HL-60/S4 treated with retinoic acid at 250 ng/mL for 4 days and 3 days (cell line): ENCODE measurements around the gene CLSTN1.

Experiments used
- in situ Hi-C: fragments of 300-500 bp; cut with MboI; formaldehyde crosslinking; loops from 2 replicates; pipeline ENCODE4 v1.7.0; 2022; ENCODE audit warnings: low sequenced_read_pairs

Gene CLSTN1

GRCh38 chr1:9852410-9853248 lies 28.9 kb upstream of the CLSTN1 start:
- in situ Hi-C loops, result loop anchor here (25.0 kb wide), 1 partner anchor 240 kb away; no protein-coding TSS in a partner anchor

GRCh38 chr1:9852004-9852403 lies 28.2 kb upstream of the CLSTN1 start:
- in situ Hi-C loops, result loop anchor here (25.0 kb wide), 1 partner anchor 240 kb away; no protein-coding TSS in a partner anchor

GRCh38 chr1:9850442-9851162 lies 26.8 kb upstream of the CLSTN1 start:
- in situ Hi-C loops, result loop anchor here (25.0 kb wide), 1 partner anchor 238 kb away; no protein-coding TSS in a partner anchor

GRCh38 chr1:9849691-9850441 lies 26.1 kb upstream of the CLSTN1 start:
- in situ Hi-C loops, result loop anchor here (25.0 kb wide), 1 partner anchor 238 kb away; no protein-coding TSS in a partner anchor

GRCh38 chr1:9848022-9848421 lies 24.3 kb upstream of the CLSTN1 start:
- in situ Hi-C loops, result no loop called here

GRCh38 chr1:9847269-9847668 lies 23.5 kb upstream of the CLSTN1 start:
- in situ Hi-C loops, result no loop called here

GRCh38 chr1:9846611-9847171 lies 22.9 kb upstream of the CLSTN1 start:
- in situ Hi-C loops, result no loop called here

- in situ Hi-C loops, result no loop called here
These were observed 22.1 kb upstream of the CLSTN1 start for GRCh38 chr1:9845914-9846313.

GRCh38 chr1:9844756-9845155 lies 21.0 kb upstream of the CLSTN1 start:
- in situ Hi-C loops, result no loop called here

- in situ Hi-C loops, result no loop called here
These were observed 20.3 kb upstream of the CLSTN1 start for GRCh38 chr1:9844106-9844505.

GRCh38 chr1:9843576-9843945 lies 19.8 kb upstream of the CLSTN1 start:
- in situ Hi-C loops, result no loop called here

GRCh38 chr1:9842781-9843575 lies 19.2 kb upstream of the CLSTN1 start:
- in situ Hi-C loops, result no loop called here

- in situ Hi-C loops, result no loop called here
These were observed 18.4 kb upstream of the CLSTN1 start for GRCh38 chr1:9842073-9842711.

- in situ Hi-C loops, result no loop called here
These were observed 17.7 kb upstream of the CLSTN1 start for GRCh38 chr1:9841460-9841859.

GRCh38 chr1:9840176-9840575 lies 16.4 kb upstream of the CLSTN1 start:
- in situ Hi-C loops, result no loop called here

- in situ Hi-C loops, result no loop called here
These were observed 15.2 kb upstream of the CLSTN1 start for GRCh38 chr1:9838946-9839345.

GRCh38 chr1:9836632-9836960 lies 12.8 kb upstream of the CLSTN1 start:
- in situ Hi-C loops, result no loop called here

- in situ Hi-C loops, result no loop called here
These were observed 12.2 kb upstream of the CLSTN1 start for GRCh38 chr1:9835758-9836631.

- in situ Hi-C loops, result no loop called here
These were observed 11.6 kb upstream of the CLSTN1 start for GRCh38 chr1:9835404-9835757.
